PFSK-1 (cell line): ENCODE data around the gene TEAD2.

ENCODE experiments used
- POLR2AphosphoS5 ChIP-seq: IDR thresholded peaks from 2 replicates; pipeline ENCODE4 v1.6.1; 2012; ENCODE audit warnings: low read depth, mild to moderate bottlenecking, control low read depth, low read length, moderate library complexity
- SIN3A ChIP-seq: IDR thresholded peaks from 2 replicates; pipeline ENCODE4 v1.6.1; 2012; ENCODE audit warnings: mild to moderate bottlenecking, low read length, moderate library complexity, borderline replicate concordance; ENCODE audit not compliant: insufficient read depth
- TAF1 ChIP-seq: IDR thresholded peaks from 2 replicates; pipeline ENCODE4 v1.6.1; 2012; ENCODE audit warnings: low read length, control low read depth, borderline replicate concordance; ENCODE audit not compliant: insufficient read depth

- TF ChIP-seq TAF1, result no peak
- TF ChIP-seq POLR2AphosphoS5, result no peak
- no peak for TF ChIP-seq SIN3A
Observed at GRCh38 chr19:49316284-49316683, 45.9 kb downstream of the TEAD2 start.
